ENCODE results near the gene LY6G5B. TPM values are rescaled to one million over a fixed set of nuclear protein-coding genes. Genes with fewer than 3 reads are reported as not detected.

LY6G5B gene
- total RNA-seq, 3 donors from 2014 or later = 13.1 to 17.2 (median 15.5) TPM

DNA sequence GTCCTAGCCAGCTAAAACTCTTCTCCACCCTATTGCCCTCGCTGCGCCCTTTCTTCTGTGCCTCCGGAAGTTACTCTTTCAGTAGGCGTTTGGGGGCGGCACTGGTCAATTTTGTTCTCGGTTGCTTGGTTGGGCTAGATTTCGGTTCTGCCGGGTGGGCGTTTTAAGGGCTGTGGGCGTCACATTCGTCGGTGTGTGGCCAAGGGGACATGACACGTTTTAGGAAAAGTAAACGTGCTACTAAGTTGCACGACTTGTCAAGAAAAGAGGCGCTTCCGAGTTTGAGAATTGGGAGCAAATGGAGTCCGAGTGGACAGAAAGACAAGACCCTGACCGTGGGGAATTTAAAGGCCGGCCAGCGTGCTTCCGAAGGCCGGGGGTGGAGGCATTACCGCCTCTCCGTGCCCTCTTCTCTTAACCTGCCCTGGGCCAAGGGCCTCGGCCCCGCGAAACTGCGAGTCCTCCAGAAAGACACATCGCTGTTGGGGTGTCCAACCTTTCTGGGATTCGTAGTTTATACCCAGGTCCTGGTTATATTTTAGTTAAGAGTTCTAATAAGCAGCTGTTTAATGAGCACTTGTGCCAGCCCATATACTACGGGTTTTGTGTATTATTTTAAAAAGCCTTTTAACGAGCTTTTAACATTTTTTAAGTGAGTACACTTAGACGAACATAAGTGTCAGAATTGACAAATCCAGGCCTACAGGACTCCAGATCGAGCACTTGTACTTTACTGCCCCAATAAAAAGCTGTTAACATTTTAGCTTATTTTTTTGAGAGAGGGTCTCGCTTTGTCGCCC, 16.7 kb upstream of the LY6G5B start:
- peak in 2 of 3 donors; percentile 87 to 88 for DNase-seq
- H3K9me3 ChIP-seq = no peaks in the 10 kb centered on the region
- intact Hi-C loops (cut with DNase I, micrococcal nuclease) = no loop called here
- peak; percentile 77 for ATAC-seq
- H3K4me1 ChIP-seq (ENCODE audit: low read depth) = peaks cover 27% of the 10 kb centered on the region
- peaks cover 7% of the 10 kb centered on the region for H3K36me3 ChIP-seq (ENCODE audit: low read depth)
- TF ChIP-seq, protein P1, sequence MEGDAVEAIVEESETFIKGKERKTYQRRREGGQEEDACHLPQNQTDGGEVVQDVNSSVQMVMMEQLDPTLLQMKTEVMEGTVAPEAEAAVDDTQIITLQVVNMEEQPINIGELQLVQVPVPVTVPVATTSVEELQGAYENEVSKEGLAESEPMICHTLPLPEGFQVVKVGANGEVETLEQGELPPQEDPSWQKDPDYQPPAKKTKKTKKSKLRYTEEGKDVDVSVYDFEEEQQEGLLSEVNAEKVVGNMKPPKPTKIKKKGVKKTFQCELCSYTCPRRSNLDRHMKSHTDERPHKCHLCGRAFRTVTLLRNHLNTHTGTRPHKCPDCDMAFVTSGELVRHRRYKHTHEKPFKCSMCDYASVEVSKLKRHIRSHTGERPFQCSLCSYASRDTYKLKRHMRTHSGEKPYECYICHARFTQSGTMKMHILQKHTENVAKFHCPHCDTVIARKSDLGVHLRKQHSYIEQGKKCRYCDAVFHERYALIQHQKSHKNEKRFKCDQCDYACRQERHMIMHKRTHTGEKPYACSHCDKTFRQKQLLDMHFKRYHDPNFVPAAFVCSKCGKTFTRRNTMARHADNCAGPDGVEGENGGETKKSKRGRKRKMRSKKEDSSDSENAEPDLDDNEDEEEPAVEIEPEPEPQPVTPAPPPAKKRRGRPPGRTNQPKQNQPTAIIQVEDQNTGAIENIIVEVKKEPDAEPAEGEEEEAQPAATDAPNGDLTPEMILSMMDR (IDR thresholded peaks at IDR 0.05) = no peak
- peak overlapping the region; percentile 60 for H3K4me3 ChIP-seq

DNA sequence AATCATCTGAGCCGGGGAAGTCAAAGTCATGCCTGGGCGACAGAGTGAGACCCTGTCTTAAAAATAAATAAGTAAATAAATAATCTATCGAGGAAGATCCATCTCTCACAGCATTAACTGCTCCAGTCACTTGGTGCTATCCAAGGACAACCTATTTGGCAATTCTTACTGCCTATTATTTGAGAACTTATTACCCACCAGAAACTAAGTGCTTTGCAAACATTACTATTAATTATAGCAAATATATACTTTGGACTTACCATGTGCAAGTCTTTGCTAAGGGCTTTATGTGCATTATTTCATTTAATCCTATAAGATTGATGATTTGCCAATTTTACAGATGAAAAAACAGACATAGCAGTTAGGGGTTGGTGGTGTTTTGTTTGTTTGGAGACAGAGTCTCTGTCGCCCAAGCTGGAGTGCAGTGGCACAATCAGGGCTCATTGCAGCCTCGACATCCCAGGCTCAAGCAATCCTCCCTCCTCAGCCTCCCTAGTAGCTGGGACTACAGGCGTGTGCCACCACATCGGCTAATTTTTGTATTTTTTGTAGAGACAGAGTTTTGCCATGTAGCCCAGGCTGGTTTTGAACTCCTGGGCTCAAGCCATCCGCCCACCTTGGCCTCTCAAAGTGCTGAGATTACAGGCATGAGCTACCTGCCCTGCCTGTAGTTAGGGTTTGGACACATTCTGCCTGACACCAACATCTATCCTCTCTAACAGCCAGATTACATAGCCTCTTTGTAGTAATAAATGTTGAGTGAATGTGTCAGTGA, 15.0 kb upstream of the LY6G5B start:
- ATAC-seq = no peak
- Histone ChIP-seq H3K4me3 (no peak overlapping the region), H3K4me1 (ENCODE audit: low read depth) (peaks cover 43% of the 10 kb centered on the region), H3K9me3 (no peaks in the 10 kb centered on the region), H3K36me3 (ENCODE audit: low read depth) (no peaks in the 10 kb centered on the region)
- TF ChIP-seq, protein P1 (IDR thresholded peaks at IDR 0.05) = no peak
- DNase-seq = no peak
- intact Hi-C loops (cut with DNase I, micrococcal nuclease) = no loop called here

DNA sequence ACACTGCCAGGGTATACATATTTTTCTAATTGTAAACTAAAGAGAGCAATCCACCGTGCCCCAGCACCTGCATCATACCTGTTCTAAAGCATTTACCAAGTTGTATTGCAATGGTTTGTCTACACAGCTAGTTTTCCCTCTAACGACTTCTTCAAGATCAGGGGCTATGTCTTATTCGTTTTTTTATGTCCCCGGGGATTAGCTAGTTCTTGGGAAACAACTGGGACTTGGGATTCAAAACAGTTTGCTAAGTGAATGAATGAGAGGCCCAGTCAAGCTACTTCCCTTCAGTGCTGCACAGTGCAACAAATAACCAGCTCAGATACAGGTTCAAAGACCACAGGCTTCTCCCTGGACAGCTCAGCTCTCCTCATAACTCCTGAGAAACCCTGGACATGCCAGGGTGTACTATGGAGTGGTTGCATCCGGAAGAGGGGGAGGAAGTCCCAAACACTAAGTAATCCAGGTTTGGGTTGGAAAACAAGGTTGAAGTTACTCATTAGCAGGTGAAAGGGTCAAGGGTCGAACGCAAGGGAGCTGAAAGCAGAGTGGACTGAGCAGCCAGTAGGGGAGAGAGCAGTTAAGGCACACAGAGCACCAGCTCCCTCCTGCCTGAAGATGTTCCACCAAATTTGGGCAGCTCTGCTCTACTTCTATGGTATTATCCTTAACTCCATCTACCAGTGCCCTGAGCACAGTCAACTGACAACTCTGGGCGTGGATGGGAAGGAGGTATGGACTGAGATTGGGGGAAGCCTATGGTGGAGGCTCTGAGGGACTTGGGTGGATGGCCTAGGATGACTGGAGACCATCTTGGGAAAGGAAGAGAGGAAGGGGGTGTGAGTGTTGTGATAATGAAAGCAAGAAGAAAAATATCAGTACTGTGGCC, 14.2 kb upstream of the LY6G5B start, which contains the start of gene APOM:
Gene APOM, plus strand, starts transcription at position 546 of the 889 bp plus-strand sequence. Its CDS starts 73 bp downstream, at position 619.
- ATAC-seq (no peak), DNase-seq (no peak)
- no peak within 1 kb of the TSS for H3K4me3 ChIP-seq
- TF ChIP-seq, protein P1 (IDR thresholded peaks at IDR 0.05) = no peak
- peaks cover 45% of the 10 kb centered on the region for H3K4me1 ChIP-seq (ENCODE audit: low read depth)
- intact Hi-C loops (cut with DNase I, micrococcal nuclease) = no loop called here
- H3K36me3 ChIP-seq (ENCODE audit: low read depth) = no peaks in the 10 kb centered on the region
- H3K9me3 ChIP-seq = no peaks in the 10 kb centered on the region

DNA sequence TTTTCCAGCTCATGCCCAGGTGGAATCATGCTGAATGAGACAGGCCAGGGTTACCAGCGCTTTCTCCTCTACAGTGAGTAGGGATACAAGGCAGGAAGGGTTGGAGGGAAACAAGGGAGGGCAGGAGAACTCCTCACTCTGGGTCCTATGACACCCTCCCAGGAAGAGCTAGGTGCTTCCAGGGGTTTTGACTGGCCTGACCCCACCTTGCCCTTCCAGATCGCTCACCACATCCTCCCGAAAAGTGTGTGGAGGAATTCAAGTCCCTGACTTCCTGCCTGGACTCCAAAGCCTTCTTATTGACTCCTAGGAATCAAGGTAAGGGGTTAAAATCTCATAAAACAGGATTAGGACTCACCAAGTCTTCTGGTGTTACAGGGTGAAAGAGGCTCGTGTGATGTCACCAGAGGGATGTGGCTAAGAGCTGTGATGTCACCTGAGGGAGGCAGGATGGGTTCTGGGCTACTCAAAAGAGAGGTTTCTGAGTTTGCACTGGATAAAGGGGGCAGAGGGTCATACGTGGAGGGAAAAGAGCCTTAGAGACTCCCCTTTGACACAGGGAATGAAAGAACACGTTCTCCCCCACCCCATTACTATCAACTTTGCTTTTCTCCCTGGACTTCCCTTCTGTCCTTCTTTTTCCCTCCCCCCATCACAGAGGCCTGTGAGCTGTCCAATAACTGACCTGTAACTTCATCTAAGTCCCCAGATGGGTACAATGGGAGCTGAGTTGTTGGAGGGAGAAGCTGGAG, 12.2 kb upstream of the LY6G5B start:
- TF ChIP-seq, protein P1 (IDR thresholded peaks at IDR 0.05) = no peak
- peaks cover 39% of the 10 kb centered on the region for H3K4me1 ChIP-seq (ENCODE audit: low read depth)
- ATAC-seq = no peak

More for the DNA sequence above, 12.2 kb upstream of the LY6G5B start:
- no peak for DNase-seq
- H3K9me3 ChIP-seq = no peaks in the 10 kb centered on the region
- H3K36me3 ChIP-seq (ENCODE audit: low read depth) = no peaks in the 10 kb centered on the region
- intact Hi-C loops (cut with DNase I, micrococcal nuclease) = no loop called here
- H3K4me3 ChIP-seq = no peak overlapping the region

All from mucosa of descending colon (tissue), 3 donors.